Kidney (tissue), 14 donors: ENCODE results near the gene RPTOR. TPM values are rescaled to one million over a fixed set of nuclear protein-coding genes. Genes with fewer than 3 reads are reported as not detected.

Source experiments
- DNase-seq, 5 donors: peaks; one replicate each; pipeline ENCODE4 v3.0.0-alpha.2; 2013 to 2020
- FAIRE-seq: peaks from 2 replicates; lab custom pipeline; 2012; peaks lifted over from hg19 to GRCh38; lab: Jason Lieb, UNC
- H3K27ac ChIP-seq, 2 donors: one replicate each; pipeline ENCODE4 v1.7.0; 2013; ENCODE audit warnings: low read depth in 2 of 2, low read length in 2 of 2, inconsistent platforms in 1 of 2
- H3K27me3 ChIP-seq: one replicate; pipeline ENCODE4 v1.7.1; 2013; ENCODE audit warnings: low read length, inconsistent platforms; ENCODE audit not compliant: control insufficient read depth, insufficient read depth
- H3K36me3 ChIP-seq, 3 donors: one replicate each; pipeline versions ENCODE4 v1.7.0 to v1.7.1; 2013; ENCODE audit warnings: low read length in 3 of 3, control low read depth in 1 of 3, inconsistent platforms in 1 of 3; ENCODE audit not compliant: insufficient read depth in 3 of 3, control insufficient read depth in 2 of 3
- H3K4me1 ChIP-seq, 3 donors: one replicate each; pipeline versions ENCODE4 v1.7.0 to v1.7.1; 2013; ENCODE audit warnings: low read length in 3 of 3, inconsistent platforms in 1 of 3, low read depth in 1 of 3; ENCODE audit not compliant: control insufficient read depth in 2 of 3, insufficient read depth in 2 of 3
- H3K4me3 ChIP-seq, 3 donors: one replicate each; pipeline versions ENCODE4 v1.7.0 to v1.8.1; 2013; ENCODE audit warnings: low read length in 3 of 3, control low read depth in 1 of 3, inconsistent platforms in 1 of 3
- H3K9ac ChIP-seq, 3 donors: one replicate each; pipeline versions ENCODE4 v1.7.0 to v1.7.1; 2013; ENCODE audit warnings: low read length in 3 of 3, control low read depth in 1 of 3, inconsistent platforms in 1 of 3
- H3K9me3 ChIP-seq, 3 donors: one replicate each; pipeline versions ENCODE4 v1.7.0 to v1.7.1; 2013; ENCODE audit warnings: low read length in 3 of 3, control low read depth in 1 of 3, inconsistent platforms in 1 of 3; ENCODE audit not compliant: control insufficient read depth in 2 of 3, insufficient read depth in 1 of 3
- CTCF ChIP-seq: IDR thresholded peaks from 3 replicates; pipeline ENCODE4 v1.5.1; 2012; ENCODE audit warnings: mild to moderate bottlenecking, moderate library complexity, borderline replicate concordance; ENCODE audit not compliant: insufficient read depth; ENCODE audit errors: extremely low read depth
- intact Hi-C: fragments of 100-400 bp; cut with DNase I; formaldehyde crosslinking; loops from one replicate; pipeline ENCODE4 v1.11.1; 2022
- polyA plus RNA-seq: library from polyadenylated mRNA; stranded (reverse); fragments of 350-450 nt; fragmentation: Illumina TruSeq; extraction: RNeasy Lipid Tissue Mini Kit (QIAGEN cat#74804); gene quantifications from one replicate; pipeline ENCODE4 v1.2.3, GENCODE V29; 2014; ENCODE audit warnings: low read depth, low replicate concordance; ENCODE audit not compliant: insufficient read depth
- total RNA-seq: library from RNA; stranded (reverse); fragmentation: NEBNext Ultra II Directional; extraction: Animal tissue kit (Norgen Biotek cat#: 25700); gene quantifications from one replicate; pipeline ENCODE4 v1.2.1, GENCODE V29; 2021
- donor health status: control.
- donor health status: control.
- donor health status: control.
- donor health status: control.
- donor health status: control.
- donor health status: DM: yes; HTN: yes; CAD: no.
- donor health status: Normal renal cell carcinoma (clear cell type).

RPTOR gene
- total and polyA plus RNA-seq, 2 donors from 2014 or later, result 5.5 to 37.6 TPM

GRCh38 chr17:80807014-80807413 lies 262.4 kb downstream of the RPTOR start:
- Histone ChIP-seq H3K9ac (no peak overlapping the region), H3K4me3 (no peak overlapping the region), H3K36me3 (no peaks in the 10 kb centered on the region), H3K27ac (no peak overlapping the region), H3K9me3 (peaks cover 0 to 7% (median 0%) of the 10 kb centered on the region in 3 donors), H3K4me1 (no peaks in the 10 kb centered on the region), H3K27me3 (no peaks in the 10 kb centered on the region)
- TF ChIP-seq CTCF, result no peak
- intact Hi-C loops, result no loop called here
- peak in 1 of 5 donors; percentile 15 for DNase-seq
- no peak for FAIRE-seq

GRCh38 chr17:80807882-80808281 lies 263.2 kb downstream of the RPTOR start:
- TF ChIP-seq CTCF, result no peak
- no peak overlapping the region for H3K4me3 ChIP-seq
- peaks cover 0 to 7% (median 0%) of the 10 kb centered on the region in 3 donors for H3K9me3 ChIP-seq
- H3K36me3 ChIP-seq, result no peaks in the 10 kb centered on the region
- no peak for DNase-seq
- H3K27me3 ChIP-seq, result no peaks in the 10 kb centered on the region
- H3K4me1 ChIP-seq, result no peaks in the 10 kb centered on the region
- FAIRE-seq, result no peak
- H3K9ac ChIP-seq, result no peak overlapping the region
- intact Hi-C loops, result no loop called here
- no peak overlapping the region for H3K27ac ChIP-seq

- H3K27ac ChIP-seq, result no peak overlapping the region
- intact Hi-C loops, result no loop called here
- no peak overlapping the region for H3K4me3 ChIP-seq
Observed at GRCh38 chr17:80811181-80812105, 266.8 kb downstream of the RPTOR start.

More at GRCh38 chr17:80811181-80812105, 266.8 kb downstream of the RPTOR start:
- Histone ChIP-seq H3K9me3 (peaks cover 0 to 5% (median 0%) of the 10 kb centered on the region in 3 donors), H3K4me1 (no peaks in the 10 kb centered on the region), H3K9ac (no peak overlapping the region), H3K27me3 (no peaks in the 10 kb centered on the region), H3K36me3 (no peaks in the 10 kb centered on the region)
- DNase-seq (peak in 1 of 5 donors; percentile 50), FAIRE-seq (no peak)
- TF ChIP-seq CTCF, result no peak
